LoVo (cell line): ENCODE data around the gene DGKD.

Experiments
- DNase-seq: peaks from one replicate; pipeline ENCODE4 v3.0.0-alpha.2; 2016; ENCODE audit warnings: low spot score

DGKD gene

GRCh38 chr2:233428438-233428837, 74.1 kb downstream of the DGKD start:
- no peak for DNase-seq

DNA sequence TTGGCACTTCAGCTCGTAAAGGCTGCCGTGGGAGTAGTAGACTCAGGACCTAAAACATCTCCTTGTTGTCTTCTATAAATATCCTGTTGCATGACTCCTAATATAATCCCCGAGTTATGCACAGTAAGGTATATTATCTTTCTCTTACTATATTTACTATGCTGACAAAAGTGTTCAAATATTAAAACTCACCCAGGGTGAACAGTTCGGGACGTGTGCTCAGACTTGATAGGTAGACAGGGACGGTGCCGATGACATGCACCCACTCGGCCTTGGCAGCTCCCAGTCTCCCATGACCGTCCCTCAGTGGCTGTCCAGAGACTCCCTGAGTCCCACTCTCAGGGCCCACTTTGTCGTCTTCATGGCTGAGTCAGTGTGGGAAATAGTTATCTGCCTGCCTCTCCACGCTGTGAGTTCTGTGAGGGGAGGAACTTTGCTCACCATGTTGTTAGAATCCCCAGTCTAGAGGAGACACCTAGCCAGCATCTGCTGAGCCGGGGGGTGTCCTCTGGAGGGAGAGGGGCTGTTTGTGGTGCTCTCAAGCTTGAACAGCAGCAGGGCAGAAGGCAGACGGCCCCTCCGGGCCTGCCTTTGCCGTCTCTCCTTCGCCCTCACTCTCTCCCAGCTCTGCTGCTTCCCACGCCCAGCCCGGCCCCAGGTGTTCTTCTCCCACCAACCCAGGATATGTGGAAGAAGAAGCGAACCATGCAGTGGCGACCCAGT, 75.0 kb downstream of the DGKD start:
- DNase-seq, result no peak

DNA sequence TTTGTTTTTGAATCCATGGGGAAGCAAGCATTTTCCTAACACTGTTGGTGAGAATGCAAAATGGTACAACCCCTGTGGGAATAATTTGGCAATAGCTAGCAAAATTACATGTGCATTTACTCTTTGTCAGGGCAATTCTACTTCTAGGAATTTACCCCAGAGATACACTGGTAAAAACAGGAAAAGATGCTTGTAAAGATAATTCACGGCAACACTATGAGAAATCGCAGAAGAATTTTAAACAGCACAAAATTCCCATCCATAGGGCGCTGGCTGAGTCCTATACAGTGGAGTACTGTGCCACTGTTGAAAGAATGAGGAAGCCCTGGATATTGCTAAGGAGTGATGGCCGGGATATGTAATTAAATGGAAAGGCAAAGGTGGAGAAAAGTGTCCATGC, 75.8 kb downstream of the DGKD start:
- peak; percentile 64 for DNase-seq

DNA sequence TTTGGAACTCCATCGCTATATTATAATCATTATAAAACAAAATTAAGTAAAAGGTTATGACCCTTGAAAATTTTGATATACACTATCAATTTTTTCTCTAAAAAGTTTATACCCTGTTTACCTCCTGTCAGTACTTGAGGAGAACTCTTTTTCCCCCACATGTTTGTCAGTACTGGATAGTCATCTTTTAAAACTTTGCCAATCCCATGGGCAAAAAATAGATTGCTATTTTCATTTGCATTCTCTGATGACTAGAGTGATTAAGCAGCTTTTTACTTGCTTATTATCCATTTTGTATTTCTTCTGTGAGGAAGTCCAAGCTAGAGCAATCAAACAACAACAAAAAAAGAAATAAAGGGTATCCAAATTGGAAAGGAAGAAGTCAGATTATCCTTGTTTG, 76.4 kb downstream of the DGKD start:
- DNase-seq, result no peak

DNA sequence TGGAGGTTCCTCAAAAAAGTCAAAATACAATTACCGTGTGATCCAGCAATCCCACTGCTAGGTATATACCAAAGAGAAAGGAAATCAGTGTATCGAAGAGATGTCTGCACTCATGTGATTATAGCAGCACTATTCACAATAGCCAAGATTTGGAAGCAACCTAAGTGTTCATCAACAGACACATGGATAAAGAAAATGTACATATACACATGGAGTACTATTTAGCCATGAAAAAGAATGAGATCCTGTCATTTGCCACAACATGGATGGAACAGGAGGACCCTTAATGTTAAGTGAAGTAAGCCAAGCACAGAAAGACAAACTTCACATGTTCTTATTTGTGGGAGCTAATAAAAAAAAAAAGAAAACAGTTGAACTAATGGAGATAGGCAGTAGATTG, 78.7 kb downstream of the DGKD start:
- no peak for DNase-seq

GRCh38 chr2:233433794-233434193, 79.5 kb downstream of the DGKD start:
- DNase-seq, result no peak

DNA sequence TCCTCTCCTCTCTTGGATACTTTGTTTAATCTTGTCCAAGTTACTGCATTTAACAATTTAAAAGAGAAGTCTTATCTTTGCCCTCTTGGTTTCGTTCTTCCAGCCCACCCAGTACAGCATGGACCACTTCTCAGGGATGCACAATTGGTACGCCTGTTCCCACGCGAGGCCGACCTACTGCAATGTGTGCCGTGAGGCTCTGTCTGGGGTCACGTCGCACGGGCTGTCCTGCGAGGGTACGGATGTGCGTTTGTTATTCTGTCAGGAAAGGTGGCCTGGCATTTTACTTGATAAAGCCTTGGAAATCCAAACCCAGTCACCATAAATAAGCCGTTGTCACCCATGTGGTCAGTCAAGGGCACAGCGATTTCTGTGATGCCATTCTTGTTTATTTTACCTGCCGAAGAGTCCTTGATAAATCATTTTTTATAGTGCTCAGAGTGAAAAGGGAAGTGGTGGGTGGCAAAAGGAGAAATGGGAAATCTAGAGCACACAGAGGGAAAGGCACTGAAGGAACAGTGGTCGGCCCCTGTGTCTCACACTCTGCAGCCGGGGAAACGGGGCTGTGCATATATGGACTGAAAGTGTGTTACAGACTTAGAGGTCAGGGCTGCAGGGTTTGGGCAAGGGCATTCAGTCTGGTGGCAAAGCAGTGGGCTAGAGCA, 80.5 kb downstream of the DGKD start:
- DNase-seq, result no peak

- no peak for DNase-seq
Measured at GRCh38 chr2:233435436-233436190, 81.3 kb downstream of the DGKD start.

DNA sequence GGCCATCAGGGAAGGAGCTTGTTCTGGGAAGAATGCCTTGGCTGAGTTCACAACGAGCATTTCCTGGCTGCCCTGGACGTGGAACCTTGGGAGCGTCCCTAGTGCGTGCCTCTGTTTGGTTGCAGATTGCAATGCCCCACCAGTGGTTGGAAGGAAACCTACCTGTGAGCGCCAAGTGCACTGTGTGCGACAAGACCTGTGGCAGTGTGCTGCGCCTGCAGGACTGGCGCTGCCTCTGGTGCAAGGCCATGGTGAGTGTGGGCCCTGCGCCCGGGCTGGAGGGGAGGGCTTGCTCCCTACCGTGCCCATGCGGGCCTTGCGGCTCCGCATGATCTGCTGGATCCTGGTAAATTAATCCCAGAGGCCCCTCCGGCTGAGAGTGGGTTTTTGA, 81.9 kb downstream of the DGKD start:
- no peak for DNase-seq

DNA sequence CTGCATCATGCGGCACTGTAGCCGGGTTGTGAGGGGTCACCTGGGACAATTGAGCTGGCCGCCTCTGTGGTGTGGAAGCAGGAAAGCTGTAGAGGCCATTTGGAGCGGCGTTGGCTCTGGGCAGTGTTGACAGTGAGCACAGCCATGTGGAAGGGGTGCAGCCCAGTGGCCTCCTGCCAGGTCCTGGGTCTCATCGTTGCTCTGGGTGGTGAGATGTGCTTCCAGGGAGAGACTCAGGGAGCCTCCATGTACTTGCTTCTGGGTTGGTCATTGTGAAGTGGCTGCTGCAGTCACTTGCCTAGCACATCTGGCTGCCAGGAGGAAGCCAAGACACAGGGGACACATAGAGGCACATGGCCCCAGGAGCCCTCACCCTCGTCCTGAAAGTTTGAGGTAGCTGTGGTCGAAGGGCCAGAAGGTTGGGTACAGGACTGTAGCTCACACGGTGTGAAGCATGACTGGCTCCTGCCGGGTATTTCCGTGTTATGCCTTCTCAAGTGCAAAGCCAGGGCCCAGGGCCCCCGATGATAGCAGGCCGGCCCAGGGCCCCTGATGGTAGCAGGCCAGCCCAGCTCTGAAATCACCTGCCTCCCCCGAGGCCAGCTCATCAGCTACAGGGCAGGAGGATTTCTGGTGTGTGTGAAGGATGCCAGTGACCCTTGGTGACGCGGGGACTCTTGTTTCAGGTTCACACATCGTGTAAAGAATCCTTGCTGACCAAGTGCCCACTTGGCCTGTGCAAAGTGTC, 82.6 kb downstream of the DGKD start:
- DNase-seq, result no peak

DNA sequence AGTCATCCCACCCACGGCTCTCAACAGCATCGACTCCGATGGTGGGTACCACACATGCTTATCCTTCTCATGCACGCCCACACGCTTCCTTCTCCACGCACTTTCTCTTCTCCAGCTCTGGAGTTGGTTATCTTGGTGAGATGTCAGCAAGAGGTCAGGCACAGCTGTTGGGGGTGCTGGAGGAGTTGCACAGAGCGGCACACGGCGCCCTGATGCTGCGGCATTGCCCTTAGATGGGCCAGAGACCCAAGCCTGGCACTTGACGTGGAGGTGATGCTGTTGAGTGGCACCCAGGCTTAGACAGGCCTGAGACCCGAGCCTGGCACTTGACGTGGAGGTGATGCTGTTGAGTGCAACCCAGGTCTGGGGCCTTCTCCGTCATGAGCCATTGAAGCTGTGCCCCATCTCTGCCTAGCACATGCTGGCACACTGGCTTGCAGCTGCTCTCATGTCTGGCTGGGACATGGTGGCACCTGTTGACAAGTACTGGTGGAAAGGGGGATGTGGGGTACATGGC, 83.2 kb downstream of the DGKD start:
- DNase-seq, result no peak

GRCh38 chr2:233438573-233439147, 84.4 kb downstream of the DGKD start:
- DNase-seq, result no peak

DNA sequence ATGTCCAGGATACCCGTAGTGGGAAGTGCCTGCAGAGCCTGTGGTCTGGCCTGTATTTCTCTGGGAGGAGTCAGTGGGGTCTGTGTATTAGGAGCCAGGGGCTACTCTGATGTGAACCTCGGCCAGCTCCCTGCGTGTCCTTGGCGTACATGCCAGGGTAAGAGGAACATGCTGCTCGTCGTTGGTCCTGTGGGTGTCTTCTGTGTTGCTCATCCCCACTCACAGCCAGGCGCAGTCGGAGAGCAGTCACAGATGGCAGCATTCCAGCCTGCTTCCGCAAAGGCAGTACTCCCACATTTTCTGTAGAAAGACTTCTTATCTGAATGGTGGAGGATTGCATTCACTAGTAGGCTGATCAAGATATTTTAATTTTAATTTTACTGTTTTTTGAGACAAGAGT, 84.9 kb downstream of the DGKD start:
- no peak for DNase-seq

GRCh38 chr2:233440314-233440713, 86.0 kb downstream of the DGKD start:
- no peak for DNase-seq

DNA sequence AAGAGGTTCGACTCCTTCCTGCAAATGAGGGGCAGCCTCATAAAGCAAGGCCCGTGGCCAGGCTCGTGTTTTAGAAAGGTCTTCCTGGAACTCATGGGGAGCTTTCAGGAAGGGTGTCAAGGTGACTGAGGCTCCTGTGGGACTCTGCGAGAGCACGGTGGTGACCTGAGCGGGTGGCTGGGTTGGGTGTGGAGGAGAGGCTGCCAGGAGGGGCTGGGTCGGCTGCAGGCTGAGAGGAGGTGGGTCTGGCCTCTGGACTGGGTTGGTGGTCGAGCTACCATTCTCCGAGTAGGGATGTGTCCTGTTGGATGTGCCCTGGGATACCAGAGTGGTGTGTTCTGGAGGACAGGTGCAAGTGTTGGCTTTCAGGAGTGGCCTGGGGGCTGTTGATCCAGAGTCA, 86.4 kb downstream of the DGKD start:
- no peak for DNase-seq

GRCh38 chr2:233441161-233442027, 87.1 kb downstream of the DGKD start:
- DNase-seq, result no peak

- no peak for DNase-seq
Measured at GRCh38 chr2:233442028-233442310, 87.7 kb downstream of the DGKD start.

DNA sequence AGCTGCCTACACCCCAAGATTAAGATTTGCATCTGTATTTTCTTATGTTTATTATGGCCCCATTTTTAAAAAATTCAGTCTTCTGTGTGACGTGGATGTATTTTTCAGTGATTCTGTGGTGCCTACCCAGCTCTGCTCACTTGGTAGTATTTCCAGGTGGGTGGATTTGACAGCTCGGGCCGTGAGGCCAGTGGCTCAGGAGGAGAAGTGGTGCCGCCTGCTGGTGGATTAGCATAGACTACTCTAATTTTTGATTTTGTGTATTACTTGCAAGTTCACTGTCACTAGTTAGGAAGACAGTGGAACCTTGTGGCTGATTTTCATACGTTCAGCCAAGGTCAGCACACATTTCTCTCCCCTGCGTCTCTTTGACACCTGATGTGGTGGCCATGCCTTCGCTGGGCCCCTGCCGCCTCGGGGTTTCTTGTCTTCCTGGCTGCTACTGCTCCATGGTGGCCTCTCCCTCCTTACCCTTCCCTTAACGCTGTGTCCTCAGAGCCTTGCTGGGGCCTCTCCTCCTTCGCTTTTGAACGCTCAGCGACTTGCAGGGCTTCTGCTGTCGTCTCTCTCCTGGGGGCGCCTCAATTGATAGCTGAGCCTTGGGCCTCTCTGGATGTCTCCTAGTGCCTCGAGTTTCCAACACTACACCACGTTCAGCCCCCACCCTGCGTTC, 89.4 kb downstream of the DGKD start:
- peak; percentile 62 for DNase-seq

DNA sequence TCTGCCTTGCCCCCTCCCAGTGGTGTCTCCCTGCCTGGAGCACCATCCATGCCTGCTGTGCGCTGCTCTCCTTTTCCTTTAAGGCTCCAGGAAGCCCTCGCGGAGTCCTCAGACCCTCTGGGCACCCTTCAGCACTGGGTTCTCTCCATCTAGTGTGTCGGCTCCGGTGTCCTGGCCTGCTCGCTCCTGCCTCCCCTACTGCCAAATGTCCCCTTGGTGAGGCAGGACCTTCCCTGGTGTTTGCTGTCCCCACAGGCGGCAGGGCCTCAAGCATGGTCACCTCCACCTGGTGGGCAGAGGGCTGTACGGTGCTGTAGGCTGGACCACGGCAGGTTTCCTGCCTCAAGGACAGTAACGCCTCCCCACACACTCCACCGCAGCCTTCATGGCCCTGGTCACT, 90.2 kb downstream of the DGKD start:
- no peak for DNase-seq

DNA sequence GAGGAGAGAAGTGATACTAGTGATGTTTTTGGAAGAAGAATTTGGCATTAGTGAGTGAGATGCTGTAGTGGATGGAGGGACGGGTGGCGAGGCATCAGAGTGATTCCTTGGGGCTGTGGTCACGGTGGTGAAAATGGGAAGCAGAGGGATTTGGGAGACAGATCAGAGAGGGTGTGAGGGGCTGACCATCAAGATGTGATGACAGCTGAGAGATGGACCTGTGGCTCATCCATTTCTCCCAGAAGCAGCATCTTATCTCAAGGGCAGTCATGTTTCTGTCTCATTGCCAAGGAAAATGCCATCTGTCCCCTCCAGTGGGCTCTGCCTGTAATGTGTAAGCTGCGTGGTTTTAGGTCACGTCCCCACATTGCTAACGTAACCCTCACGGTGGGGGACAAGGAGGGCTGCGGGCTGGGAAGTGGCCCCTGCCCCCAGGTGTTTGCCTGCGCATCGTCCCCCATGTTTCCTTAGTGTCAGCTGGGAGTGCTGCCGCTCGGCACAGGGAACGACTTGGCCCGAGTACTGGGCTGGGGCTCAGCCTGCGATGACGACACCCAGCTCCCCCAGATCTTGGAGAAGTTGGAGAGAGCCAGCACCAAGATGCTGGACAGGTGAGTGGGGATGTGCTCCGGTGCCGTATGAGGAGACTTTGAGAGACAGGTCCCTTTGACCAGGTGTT, 91.0 kb downstream of the DGKD start:
- DNase-seq, result no peak
